Brain microvascular endothelial cell (primary cell): ENCODE data around the gene WDR72.

ENCODE experiments used
- DNase-seq: peaks from one replicate; pipeline ENCODE4 v3.0.0-alpha.2; 2020
- H3K27ac ChIP-seq: fragments of 250-450 bp; sonication (Bioruptor Pico); 2 replicates; pipeline ENCODE4 v1.5.1; 2020; ENCODE audit warnings: mild to moderate bottlenecking, moderate library complexity
- H3K27me3 ChIP-seq: fragments of 250-450 bp; sonication (Bioruptor Pico); replicated peaks from 2 replicates; pipeline ENCODE4 v1.5.1; 2020; ENCODE audit warnings: mild to moderate bottlenecking
- H3K36me3 ChIP-seq: fragments of 250-450 bp; sonication (Bioruptor Pico); replicated peaks from 2 replicates; pipeline ENCODE4 v1.5.1; 2020; ENCODE audit warnings: mild to moderate bottlenecking
- H3K4me3 ChIP-seq: 2 replicates; pipeline ENCODE4 v1.5.1; 2011; ENCODE audit warnings: low read depth, mild to moderate bottlenecking, control low read depth, low read length, moderate library complexity
- in situ Hi-C: cut with HindIII; loops from 2 replicates; pipeline ENCODE4 v1.10.0; 2017; ENCODE audit warnings: low sequenced_read_pairs, low pct_ligation_motif_present
- TF ChIP-seq, protein P1 (sequence below): IDR thresholded peaks from 2 replicates; pipeline ENCODE4 v1.5.1; 2011; ENCODE audit warnings: low read depth, mild to moderate bottlenecking, moderate library complexity, low read length, control low read depth, inconsistent platforms; ENCODE audit errors: missing control alignments

Gene WDR72

DNA sequence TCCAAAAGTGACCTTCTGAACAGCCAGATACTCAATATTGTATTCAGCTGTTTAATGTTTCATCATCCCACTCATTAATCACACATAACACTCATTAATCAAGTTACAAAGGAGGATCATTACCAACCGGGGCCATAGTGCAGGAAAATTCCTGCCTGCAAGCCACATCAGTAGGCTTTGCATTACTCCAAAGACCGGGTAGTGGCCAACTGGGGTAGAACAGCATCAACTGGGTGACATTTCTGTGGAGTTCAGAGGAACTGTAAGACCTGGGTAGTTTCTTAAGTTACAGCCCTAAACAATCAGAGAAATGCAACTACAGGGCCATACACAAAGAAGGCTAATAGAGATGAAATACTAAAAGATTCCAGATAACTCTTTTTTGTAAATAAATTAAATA lies 253.1 kb downstream of the WDR72 start:
- no peak overlapping the region for H3K27ac ChIP-seq
- no peaks in the 10 kb centered on the region for H3K27me3 ChIP-seq
- in situ Hi-C loops: no loop called here
- DNase-seq: no peak
- H3K4me3 ChIP-seq: no peak overlapping the region
- no peaks in the 10 kb centered on the region for H3K36me3 ChIP-seq
- TF ChIP-seq, protein P1, sequence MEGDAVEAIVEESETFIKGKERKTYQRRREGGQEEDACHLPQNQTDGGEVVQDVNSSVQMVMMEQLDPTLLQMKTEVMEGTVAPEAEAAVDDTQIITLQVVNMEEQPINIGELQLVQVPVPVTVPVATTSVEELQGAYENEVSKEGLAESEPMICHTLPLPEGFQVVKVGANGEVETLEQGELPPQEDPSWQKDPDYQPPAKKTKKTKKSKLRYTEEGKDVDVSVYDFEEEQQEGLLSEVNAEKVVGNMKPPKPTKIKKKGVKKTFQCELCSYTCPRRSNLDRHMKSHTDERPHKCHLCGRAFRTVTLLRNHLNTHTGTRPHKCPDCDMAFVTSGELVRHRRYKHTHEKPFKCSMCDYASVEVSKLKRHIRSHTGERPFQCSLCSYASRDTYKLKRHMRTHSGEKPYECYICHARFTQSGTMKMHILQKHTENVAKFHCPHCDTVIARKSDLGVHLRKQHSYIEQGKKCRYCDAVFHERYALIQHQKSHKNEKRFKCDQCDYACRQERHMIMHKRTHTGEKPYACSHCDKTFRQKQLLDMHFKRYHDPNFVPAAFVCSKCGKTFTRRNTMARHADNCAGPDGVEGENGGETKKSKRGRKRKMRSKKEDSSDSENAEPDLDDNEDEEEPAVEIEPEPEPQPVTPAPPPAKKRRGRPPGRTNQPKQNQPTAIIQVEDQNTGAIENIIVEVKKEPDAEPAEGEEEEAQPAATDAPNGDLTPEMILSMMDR: no peak

DNA sequence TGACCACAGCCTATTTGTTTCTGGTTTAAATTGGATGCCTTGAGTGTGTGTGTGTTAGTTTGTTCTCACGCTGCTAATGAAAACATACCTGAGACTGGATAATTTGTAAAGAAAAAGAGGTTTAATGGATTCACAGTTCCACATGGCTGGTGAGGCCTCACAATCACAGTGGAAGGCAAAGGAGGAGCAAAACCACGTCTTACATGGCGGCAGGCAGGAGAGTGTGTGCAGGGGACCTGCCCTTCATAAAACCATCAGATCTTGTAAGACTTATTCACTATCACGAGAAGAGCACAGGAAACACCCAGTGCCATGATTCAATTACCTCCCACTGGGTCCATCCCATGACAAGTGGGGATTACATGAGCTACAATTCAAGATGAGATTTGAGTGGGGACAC lies 260.5 kb downstream of the WDR72 start:
- Histone ChIP-seq H3K27ac (no peak overlapping the region), H3K27me3 (no peaks in the 10 kb centered on the region), H3K36me3 (no peaks in the 10 kb centered on the region), H3K4me3 (no peak overlapping the region)
- in situ Hi-C loops: no loop called here
- no peak for DNase-seq
- TF ChIP-seq, protein P1: no peak

DNA sequence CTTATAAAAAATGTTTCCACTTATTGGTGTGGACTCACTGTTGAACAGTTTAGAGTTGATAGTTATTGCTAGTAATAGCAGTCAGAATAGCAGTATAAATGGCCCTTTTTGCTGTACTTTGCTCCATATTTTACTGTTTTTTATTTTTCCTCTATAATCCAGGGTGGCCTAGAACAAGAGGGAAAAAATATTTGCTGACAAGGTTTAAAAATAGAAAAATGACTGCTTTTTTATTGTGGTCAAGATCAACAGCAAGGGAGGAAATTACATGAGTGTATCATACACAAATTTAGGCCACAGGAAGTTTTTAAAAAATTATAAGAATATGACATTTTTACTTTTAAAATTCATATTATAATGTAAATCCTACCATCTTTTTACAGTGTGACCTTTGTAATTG lies 269.1 kb downstream of the WDR72 start:
- Histone ChIP-seq H3K27ac (no peak overlapping the region), H3K4me3 (no peak overlapping the region), H3K27me3 (no peaks in the 10 kb centered on the region), H3K36me3 (no peaks in the 10 kb centered on the region)
- DNase-seq: no peak
- in situ Hi-C loops: no loop called here
- TF ChIP-seq, protein P1: no peak

DNA sequence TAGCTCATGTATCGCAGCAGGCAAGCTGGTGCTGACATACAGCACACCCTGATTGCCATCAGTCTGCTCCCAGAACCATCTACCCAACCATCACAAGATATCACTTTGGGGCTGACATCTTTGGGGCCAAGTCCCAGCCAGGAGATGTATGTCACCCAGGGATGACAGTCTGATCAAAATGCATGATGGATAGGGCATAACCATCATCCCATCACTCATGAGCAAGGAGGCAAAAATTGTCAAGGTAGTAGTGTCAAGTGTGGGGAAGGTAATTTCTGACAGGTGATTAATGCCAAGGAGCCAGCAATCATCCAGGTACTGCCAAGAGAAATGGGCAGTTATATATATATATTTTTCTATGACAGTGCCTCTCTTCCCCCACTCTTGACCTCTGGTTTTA lies 277.4 kb downstream of the WDR72 start:
- Histone ChIP-seq H3K36me3 (no peaks in the 10 kb centered on the region), H3K4me3 (no peak overlapping the region), H3K27ac (no peak overlapping the region), H3K27me3 (no peaks in the 10 kb centered on the region)
- TF ChIP-seq, protein P1: no peak
- no peak for DNase-seq
- in situ Hi-C loops: no loop called here

DNA sequence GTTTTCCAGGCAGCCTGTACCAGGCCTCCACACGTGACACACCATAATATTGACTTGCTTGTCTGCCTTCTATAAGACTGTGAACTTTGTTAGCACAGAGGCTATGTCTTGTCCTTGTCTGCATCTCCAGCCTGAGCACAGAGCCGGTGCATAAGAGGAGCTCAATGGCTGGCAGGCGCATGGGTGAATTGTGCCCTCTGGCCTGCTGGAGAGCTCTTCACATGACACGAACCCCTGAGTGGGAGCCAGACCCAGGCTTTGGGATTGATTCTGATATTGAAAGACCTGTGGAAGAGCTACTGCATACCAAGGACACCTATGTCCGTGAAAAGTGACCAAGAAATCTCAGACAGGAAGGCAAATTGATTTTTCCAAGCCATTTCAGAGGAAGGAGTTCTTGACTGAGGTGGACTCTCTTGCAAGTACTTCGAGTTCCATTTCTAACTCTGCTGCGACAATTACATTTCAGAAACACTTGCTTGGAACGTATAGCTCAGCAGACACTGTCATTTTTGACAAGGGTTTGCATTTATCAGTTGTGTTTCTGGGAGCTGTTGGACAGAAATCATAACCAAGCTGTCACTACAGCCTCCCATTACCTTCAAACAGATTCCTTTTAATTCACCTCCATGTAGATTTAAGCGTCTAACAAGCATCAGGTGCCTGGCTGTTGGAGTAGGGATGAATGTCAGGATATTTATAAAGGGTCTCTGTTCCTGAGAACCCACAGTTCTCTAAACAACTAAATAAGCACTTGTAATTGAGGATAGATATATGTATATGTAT lies 281.3 kb downstream of the WDR72 start:
- DNase-seq: no peak
- H3K4me3 ChIP-seq: no peak overlapping the region
- TF ChIP-seq, protein P1: no peak
- no peaks in the 10 kb centered on the region for H3K36me3 ChIP-seq
- in situ Hi-C loops: no loop called here
- no peaks in the 10 kb centered on the region for H3K27me3 ChIP-seq
- no peak overlapping the region for H3K27ac ChIP-seq

DNA sequence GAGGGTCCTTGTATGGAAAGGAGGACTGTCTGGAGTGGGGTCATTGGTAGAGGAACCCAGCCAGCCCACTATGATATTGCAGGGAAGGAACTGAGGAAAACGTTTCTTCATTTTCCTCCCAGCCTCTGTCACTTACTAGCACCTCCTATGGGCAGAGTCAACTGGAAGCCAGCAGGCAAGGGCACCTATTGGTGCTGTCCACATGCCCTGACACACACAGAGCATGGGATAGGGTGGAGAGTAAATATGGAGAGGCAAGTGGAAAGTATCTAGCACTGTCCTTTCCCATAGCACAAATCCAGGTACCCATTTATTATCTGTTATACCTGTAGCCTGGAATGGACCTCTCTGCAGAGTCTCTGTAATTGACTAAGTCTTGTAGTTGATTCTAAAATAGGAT lies 285.6 kb downstream of the WDR72 start:
- DNase-seq: no peak
- no peaks in the 10 kb centered on the region for H3K36me3 ChIP-seq
- in situ Hi-C loops: no loop called here
- H3K4me3 ChIP-seq: no peak overlapping the region
- no peaks in the 10 kb centered on the region for H3K27me3 ChIP-seq
- no peak overlapping the region for H3K27ac ChIP-seq
- TF ChIP-seq, protein P1: no peak
